ENCODE measurements around the gene DUSP14. TPM values are rescaled to one million over a fixed set of nuclear protein-coding genes. Genes with fewer than 3 reads are reported as not detected.

DUSP14 gene
- polyA plus RNA-seq, 3 donors: 0.24 to 1.6 (median 1.1) TPM

DNA sequence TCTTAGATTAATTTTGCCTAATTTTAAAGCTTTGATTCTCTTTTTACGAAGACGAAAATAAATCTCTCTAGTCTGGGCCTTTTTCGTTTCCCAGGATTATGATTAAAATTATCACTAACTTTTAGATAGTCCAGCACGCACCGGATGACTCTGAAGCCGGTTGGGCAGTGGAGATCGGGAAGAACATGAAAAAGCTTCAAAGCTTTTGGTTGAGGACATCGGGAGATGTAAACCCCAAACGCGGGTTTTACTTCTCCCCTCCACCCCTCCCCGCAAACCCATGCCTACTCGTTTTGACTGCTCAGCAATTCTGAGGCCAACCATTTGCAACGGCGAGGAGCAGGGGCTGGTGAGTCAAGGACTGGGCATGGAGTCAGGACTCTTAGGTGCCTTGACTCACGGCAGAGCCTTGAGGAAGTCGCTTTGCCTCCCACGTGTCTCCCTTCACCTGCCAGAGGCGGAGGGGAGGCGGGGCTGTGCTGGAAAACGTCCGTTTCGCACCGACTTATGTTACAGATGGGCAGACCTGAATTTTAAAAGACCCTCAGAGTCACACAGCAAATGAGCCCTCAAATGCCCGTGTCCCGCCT lies 989 bp upstream of the DUSP14 start:
- H3K27me3 Mint-ChIP-seq (ENCODE audit: low read depth in 3 of 3): peaks cover 23 to 37% (median 25%) of the 10 kb centered on the region in 3 donors
- Histone ChIP-seq H3K27me3 (ENCODE audit: control insufficient read depth in 2 of 2, insufficient read depth in 2 of 2, low read length in 2 of 2) (peaks cover 0 to 36% of the 10 kb centered on the region in 2 donors), H3K9ac (ENCODE audit: insufficient read depth, low read length, poor library complexity, severe bottlenecking) (peak overlapping the region; percentile 69), H3K4me1 (ENCODE audit: control insufficient read depth in 1 of 2, insufficient read depth in 2 of 2, low read length in 2 of 2) (peaks cover 21 to 32% of the 10 kb centered on the region in 2 donors), H4K20me1 (ENCODE audit: insufficient read depth, low read length) (no peaks in the 10 kb centered on the region), H3K27ac (ENCODE audit: low read depth in 1 of 2, low read length in 2 of 2) (peak overlapping the region in 1 of 2 donors; percentile 39), H3K36me3 (replicated peaks in 1 of 2; ENCODE audit: control insufficient read depth in 1 of 2, insufficient read depth in 2 of 2, low read length in 2 of 2) (no peaks in the 10 kb centered on the region), H2AFZ (ENCODE audit: insufficient read depth, low read depth, low read length, poor library complexity, severe bottlenecking) (peak overlapping the region; percentile 81), H3K4me3 (replicated peaks in 1 of 3; ENCODE audit: low read depth in 2 of 3, low read length in 3 of 3) (peak overlapping the region; percentile 65 to 83 (median 75)), H3K9me3 (replicated peaks in 1 of 2; ENCODE audit: control insufficient read depth in 1 of 2, insufficient read depth in 1 of 2, low read length in 2 of 2) (no peaks in the 10 kb centered on the region), H3K4me2 (replicated peaks; ENCODE audit: extremely low read depth, low read length, poor library complexity, severe bottlenecking) (peak overlapping the region; percentile 95), H3K79me2 (ENCODE audit: insufficient read depth, low read length) (no peaks in the 10 kb centered on the region)
- H3K27ac Mint-ChIP-seq: peak overlapping the region in 6 of 7 donors; percentile 37 to 82 (median 76)
- H3K36me3 Mint-ChIP-seq: peaks cover 0 to 4% of the 10 kb centered on the region in 2 donors
- DNase-seq: peak; percentile 64 to 83 (median 69)
- peak overlapping the region; percentile 87 to 94 for H3K4me3 Mint-ChIP-seq
- peaks cover 0 to 7% (median 0%) of the 10 kb centered on the region in 7 donors for H3K9me3 Mint-ChIP-seq
- 0% methylated on average over 15 of the region's 25 CpGs for WGBS (ENCODE audit: insufficient coverage)
- TF ChIP-seq, protein P1, sequence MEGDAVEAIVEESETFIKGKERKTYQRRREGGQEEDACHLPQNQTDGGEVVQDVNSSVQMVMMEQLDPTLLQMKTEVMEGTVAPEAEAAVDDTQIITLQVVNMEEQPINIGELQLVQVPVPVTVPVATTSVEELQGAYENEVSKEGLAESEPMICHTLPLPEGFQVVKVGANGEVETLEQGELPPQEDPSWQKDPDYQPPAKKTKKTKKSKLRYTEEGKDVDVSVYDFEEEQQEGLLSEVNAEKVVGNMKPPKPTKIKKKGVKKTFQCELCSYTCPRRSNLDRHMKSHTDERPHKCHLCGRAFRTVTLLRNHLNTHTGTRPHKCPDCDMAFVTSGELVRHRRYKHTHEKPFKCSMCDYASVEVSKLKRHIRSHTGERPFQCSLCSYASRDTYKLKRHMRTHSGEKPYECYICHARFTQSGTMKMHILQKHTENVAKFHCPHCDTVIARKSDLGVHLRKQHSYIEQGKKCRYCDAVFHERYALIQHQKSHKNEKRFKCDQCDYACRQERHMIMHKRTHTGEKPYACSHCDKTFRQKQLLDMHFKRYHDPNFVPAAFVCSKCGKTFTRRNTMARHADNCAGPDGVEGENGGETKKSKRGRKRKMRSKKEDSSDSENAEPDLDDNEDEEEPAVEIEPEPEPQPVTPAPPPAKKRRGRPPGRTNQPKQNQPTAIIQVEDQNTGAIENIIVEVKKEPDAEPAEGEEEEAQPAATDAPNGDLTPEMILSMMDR (IDR thresholded peaks at IDR 0.05): no peak
- H3K4me1 Mint-ChIP-seq: peaks cover 29% of the 10 kb centered on the region
- intact Hi-C loops (cut with micrococcal nuclease): no loop called here

DNA sequence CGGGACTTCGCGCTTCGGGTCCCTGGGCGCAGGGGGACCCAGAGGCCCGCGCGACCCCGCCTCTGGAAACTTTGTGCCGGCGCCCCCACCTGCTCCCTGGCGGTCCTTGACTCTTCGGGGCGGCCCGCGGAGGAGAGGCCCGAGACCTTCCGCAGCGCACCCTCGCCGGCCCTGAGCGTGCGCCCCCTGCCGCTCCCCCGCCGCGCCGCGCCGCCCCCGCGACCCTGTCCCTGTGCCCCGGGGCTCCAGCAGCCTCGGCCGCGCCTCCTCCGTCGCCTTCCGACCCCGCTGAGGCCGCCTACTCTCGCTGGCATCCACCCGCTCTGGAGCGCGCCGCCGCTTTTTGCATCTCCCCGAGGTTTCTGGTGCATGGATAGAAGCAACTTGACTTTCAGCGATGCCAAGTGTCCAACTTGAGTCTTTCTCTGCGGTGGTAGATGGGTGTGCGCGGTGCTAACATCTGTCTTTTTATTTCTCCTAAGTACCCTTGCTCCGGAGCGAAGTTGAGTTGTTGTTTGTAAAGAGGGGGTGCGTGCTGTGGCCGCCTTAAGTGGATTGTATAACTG lies 414 bp downstream of the DUSP14 start:
- under 1% methylated on average over 38 of the region's 56 CpGs for WGBS (ENCODE audit: insufficient coverage)
- Mint-ChIP-seq H3K4me1 (peaks cover 32% of the 10 kb centered on the region), H3K27ac (peak overlapping the region in 4 of 7 donors; percentile 17 to 82 (median 71)), H3K9me3 (peaks cover 0 to 5% (median 0%) of the 10 kb centered on the region in 7 donors), H3K27me3 (ENCODE audit: low read depth in 3 of 3) (peaks cover 23 to 37% (median 25%) of the 10 kb centered on the region in 3 donors), H3K36me3 (peaks cover 0 to 4% of the 10 kb centered on the region in 2 donors), H3K4me3 (peak overlapping the region; percentile 96 to 97)
- Histone ChIP-seq H3K9me3 (replicated peaks in 1 of 2; ENCODE audit: control insufficient read depth in 1 of 2, insufficient read depth in 1 of 2, low read length in 2 of 2) (no peaks in the 10 kb centered on the region), H3K27me3 (ENCODE audit: control insufficient read depth in 2 of 2, insufficient read depth in 2 of 2, low read length in 2 of 2) (peaks cover 0 to 36% of the 10 kb centered on the region in 2 donors), H3K4me3 (replicated peaks in 1 of 3; ENCODE audit: low read depth in 2 of 3, low read length in 3 of 3) (peak overlapping the region; percentile 35 to 81 (median 57)), H2AFZ (ENCODE audit: insufficient read depth, low read depth, low read length, poor library complexity, severe bottlenecking) (peak overlapping the region; percentile 84), H3K36me3 (replicated peaks in 1 of 2; ENCODE audit: control insufficient read depth in 1 of 2, insufficient read depth in 2 of 2, low read length in 2 of 2) (no peaks in the 10 kb centered on the region), H3K27ac (ENCODE audit: low read depth in 1 of 2, low read length in 2 of 2) (no peak overlapping the region), H4K20me1 (ENCODE audit: insufficient read depth, low read length) (no peaks in the 10 kb centered on the region), H3K9ac (ENCODE audit: insufficient read depth, low read length, poor library complexity, severe bottlenecking) (peak overlapping the region; percentile 42), H3K4me2 (replicated peaks; ENCODE audit: extremely low read depth, low read length, poor library complexity, severe bottlenecking) (peak overlapping the region; percentile 95), H3K79me2 (ENCODE audit: insufficient read depth, low read length) (no peaks in the 10 kb centered on the region), H3K4me1 (ENCODE audit: control insufficient read depth in 1 of 2, insufficient read depth in 2 of 2, low read length in 2 of 2) (peaks cover 21 to 32% of the 10 kb centered on the region in 2 donors)
- TF ChIP-seq, protein P1 (IDR thresholded peaks at IDR 0.05): peak; percentile 28
- intact Hi-C loops (cut with micrococcal nuclease): no loop called here
- DNase-seq: peak in 1 of 3 donors; percentile 8
